ENCODE measurements around the gene TIRAP. TPM values are rescaled to one million over a fixed set of nuclear protein-coding genes. Genes with fewer than 3 reads are reported as not detected.
A peak's percentile ranks its signal among the peaks of the same experiment; 100 is the strongest.

Gene TIRAP
- total and polyA plus RNA-seq, 9 of the 15 experiments (the other 6 are each of a cell fraction or from before 2014, with no cell fraction given), result 0.60 to 8.7 (median 3.7) TPM

DNA sequence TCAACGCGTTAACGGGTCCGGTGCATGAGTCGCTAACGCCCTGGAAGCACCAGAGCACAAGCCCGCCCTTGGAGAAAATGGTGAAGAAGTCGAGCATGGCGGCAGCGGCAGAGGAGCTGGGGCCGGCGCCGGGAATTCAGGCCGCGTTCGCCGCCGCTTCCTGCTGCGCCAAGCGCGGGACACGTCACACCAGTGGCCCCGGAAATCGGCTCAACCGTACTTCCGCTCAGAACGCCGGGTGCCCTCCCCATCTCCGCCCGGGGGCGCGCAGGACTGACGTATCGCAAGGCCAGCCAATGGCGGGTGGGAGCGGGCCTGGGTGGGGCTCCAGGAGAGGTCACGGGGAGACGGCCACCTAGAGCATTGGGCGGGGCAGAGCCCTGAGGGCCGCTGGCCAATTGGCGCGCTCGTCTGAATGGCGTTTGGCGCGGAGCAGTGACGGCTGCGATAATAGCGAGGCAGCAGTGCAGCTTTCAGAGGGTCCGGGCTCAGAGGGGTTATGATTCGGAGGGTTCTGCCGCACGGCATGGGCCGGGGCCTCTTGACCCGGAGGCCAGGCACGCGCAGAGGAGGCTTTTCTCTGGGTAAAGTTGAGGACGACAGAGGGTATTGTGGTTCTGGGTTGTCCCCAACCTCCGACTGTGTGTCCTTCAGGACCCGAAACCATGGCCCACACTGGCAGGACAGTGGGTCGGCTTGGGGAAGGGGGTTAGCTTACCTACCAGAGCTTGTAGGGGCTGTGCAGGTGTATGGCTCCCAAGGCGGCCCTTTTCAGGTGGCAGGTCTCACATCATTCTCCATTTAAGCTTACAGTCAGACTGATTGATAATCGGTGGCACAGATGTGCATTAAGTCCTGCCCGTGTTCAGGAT, 13.9 kb upstream of the TIRAP start, which contains the start of the genes FOXRED1 and SRPRA (continued):
- TF ChIP-seq DACH1 (IDR thresholded peaks at IDR 0.05; ENCODE audit: partially characterized antibody), result no peak
- 0 out of 2 replicates have a peak, but pooled peaks have one; percentile 13 for TF ChIP-seq CBX1 (IDR thresholded peaks at IDR 0.05; ENCODE audit: low read depth)
- TF ChIP-seq, protein P1, sequence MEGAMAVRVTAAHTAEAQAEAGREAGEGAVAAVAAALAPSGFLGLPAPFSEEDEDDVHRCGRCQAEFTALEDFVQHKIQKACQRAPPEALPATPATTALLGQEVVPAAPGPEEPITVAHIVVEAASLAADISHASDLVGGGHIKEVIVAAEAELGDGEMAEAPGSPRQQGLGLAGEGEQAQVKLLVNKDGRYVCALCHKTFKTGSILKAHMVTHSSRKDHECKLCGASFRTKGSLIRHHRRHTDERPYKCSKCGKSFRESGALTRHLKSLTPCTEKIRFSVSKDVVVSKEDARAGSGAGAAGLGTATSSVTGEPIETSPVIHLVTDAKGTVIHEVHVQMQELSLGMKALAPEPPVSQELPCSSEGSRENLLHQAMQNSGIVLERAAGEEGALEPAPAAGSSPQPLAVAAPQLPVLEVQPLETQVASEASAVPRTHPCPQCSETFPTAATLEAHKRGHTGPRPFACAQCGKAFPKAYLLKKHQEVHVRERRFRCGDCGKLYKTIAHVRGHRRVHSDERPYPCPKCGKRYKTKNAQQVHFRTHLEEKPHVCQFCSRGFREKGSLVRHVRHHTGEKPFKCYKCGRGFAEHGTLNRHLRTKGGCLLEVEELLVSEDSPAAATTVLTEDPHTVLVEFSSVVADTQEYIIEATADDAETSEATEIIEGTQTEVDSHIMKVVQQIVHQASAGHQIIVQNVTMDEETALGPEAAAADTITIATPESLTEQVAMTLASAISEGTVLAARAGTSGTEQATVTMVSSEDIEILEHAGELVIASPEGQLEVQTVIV (CRISPR knock-in tag; IDR thresholded peaks at IDR 0.05; ENCODE audit: borderline replicate concordance), result no peak
- no peak for TF ChIP-seq SRSF7 (optimal IDR thresholded peaks at IDR 0.05; ENCODE audit: low read depth, low read length)
- no peak for TF ChIP-seq HEY1 (CRISPR knock-in tag; IDR thresholded peaks at IDR 0.05; ENCODE audit: borderline replicate concordance)
- TF ChIP-seq TFE3 (CRISPR knock-in tag; IDR thresholded peaks at IDR 0.05), result no peak
- TF ChIP-seq, protein P2, sequence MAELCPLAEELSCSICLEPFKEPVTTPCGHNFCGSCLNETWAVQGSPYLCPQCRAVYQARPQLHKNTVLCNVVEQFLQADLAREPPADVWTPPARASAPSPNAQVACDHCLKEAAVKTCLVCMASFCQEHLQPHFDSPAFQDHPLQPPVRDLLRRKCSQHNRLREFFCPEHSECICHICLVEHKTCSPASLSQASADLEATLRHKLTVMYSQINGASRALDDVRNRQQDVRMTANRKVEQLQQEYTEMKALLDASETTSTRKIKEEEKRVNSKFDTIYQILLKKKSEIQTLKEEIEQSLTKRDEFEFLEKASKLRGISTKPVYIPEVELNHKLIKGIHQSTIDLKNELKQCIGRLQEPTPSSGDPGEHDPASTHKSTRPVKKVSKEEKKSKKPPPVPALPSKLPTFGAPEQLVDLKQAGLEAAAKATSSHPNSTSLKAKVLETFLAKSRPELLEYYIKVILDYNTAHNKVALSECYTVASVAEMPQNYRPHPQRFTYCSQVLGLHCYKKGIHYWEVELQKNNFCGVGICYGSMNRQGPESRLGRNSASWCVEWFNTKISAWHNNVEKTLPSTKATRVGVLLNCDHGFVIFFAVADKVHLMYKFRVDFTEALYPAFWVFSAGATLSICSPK (IDR thresholded peaks at IDR 0.05; ENCODE audit: borderline replicate concordance), result no peak
- no peak for TF ChIP-seq ADNP (tag; IDR thresholded peaks at IDR 0.05)
- no peak for TF ChIP-seq ZNF274 (IDR thresholded peaks at IDR 0.05; ENCODE audit: borderline replicate concordance, low read depth, low read length)
- TF ChIP-seq ZNF79 (CRISPR knock-in tag; IDR thresholded peaks at IDR 0.05; ENCODE audit: low read depth), result no peak
- no peak for TF ChIP-seq U2AF2 (optimal IDR thresholded peaks at IDR 0.05; ENCODE audit: low read depth, low read length)
- TF ChIP-seq STAT5B (CRISPR knock-in tag; IDR thresholded peaks at IDR 0.05), result no peak
- peak; percentile 90 for TF ChIP-seq E2F1 (CRISPR knock-in tag; IDR thresholded peaks at IDR 0.05)
- TF ChIP-seq, protein P3, sequence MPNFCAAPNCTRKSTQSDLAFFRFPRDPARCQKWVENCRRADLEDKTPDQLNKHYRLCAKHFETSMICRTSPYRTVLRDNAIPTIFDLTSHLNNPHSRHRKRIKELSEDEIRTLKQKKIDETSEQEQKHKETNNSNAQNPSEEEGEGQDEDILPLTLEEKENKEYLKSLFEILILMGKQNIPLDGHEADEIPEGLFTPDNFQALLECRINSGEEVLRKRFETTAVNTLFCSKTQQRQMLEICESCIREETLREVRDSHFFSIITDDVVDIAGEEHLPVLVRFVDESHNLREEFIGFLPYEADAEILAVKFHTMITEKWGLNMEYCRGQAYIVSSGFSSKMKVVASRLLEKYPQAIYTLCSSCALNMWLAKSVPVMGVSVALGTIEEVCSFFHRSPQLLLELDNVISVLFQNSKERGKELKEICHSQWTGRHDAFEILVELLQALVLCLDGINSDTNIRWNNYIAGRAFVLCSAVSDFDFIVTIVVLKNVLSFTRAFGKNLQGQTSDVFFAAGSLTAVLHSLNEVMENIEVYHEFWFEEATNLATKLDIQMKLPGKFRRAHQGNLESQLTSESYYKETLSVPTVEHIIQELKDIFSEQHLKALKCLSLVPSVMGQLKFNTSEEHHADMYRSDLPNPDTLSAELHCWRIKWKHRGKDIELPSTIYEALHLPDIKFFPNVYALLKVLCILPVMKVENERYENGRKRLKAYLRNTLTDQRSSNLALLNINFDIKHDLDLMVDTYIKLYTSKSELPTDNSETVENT (CRISPR knock-in tag; IDR thresholded peaks at IDR 0.05), result peak; percentile 69
- TF ChIP-seq ESRRB (CRISPR knock-in tag; IDR thresholded peaks at IDR 0.05; ENCODE audit: borderline replicate concordance), result no peak
- TF ChIP-seq NFIC (IDR thresholded peaks at IDR 0.05), result peak; percentile 45; the same call in 1 of the 2 replicates
- no peak for TF ChIP-seq KLF6 (CRISPR knock-in tag; IDR thresholded peaks at IDR 0.05; ENCODE audit: borderline replicate concordance)

Data from K562 (cell line).